Right ventricle myocardium inferior (tissue), 1 donor: ENCODE data around the gene PDE8A. TPM values are rescaled to one million over a fixed set of nuclear protein-coding genes. Genes with fewer than 3 reads are reported as not detected.

Source experiments
- ATAC-seq: fragments of 200-7000 bp; cut with Tn5 transposase; one replicate; pipeline ENCODE4 v1.9.1; 2020; ENCODE audit warnings: mild to moderate bottlenecking, moderate library complexity
- DNase-seq: peaks from one replicate; pipeline ENCODE4 v3.0.0; 2021; ENCODE audit errors: missing footprints
- intact Hi-C: fragments of 100-400 bp; cut with DNase I; formaldehyde crosslinking; loops from one replicate; pipeline ENCODE4 v1.11.0; 2022
- total RNA-seq: library from RNA; stranded (reverse); fragmentation: NEBNext Ultra II Directional; extraction: Animal tissue kit (Norgen Biotek cat#: 25700); gene quantifications from one replicate; pipeline ENCODE4 v1.2.1, GENCODE V29; 2021
- donor health status: DM: no; HTN: yes; CAD: no; lungs with severe emphysema.

PDE8A gene
- total RNA-seq, 1 donor from 2014 or later, result 12.2 TPM

DNA sequence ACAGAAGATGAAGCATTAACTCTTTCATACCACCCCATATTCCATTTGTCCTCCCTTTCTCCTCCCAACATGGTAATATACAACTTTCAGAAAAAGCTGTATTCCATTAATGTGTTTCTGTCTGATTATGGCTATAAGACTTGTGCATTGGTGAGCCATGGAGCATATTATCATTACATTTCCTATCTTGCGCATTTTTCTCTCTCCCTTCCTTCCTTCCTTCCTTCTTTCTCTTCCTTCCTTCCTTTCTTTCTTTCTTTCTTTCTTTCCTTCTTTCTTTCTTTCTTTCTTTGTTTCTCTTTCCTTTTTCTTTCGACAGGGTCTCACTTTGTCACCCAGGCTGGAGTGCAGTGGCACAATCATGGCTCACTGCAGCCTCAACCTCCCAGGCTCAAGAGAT lies 25.5 kb upstream of the PDE8A start:
- no peak for ATAC-seq
- intact Hi-C loops, result no loop called here

GRCh38 chr15:84960391-84961113 lies 21.1 kb upstream of the PDE8A start:
- ATAC-seq (no peak), DNase-seq (no peak)
- intact Hi-C loops, result no loop called here

More for the DNA sequence above, 25.5 kb upstream of the PDE8A start:
- no peak for DNase-seq

DNA sequence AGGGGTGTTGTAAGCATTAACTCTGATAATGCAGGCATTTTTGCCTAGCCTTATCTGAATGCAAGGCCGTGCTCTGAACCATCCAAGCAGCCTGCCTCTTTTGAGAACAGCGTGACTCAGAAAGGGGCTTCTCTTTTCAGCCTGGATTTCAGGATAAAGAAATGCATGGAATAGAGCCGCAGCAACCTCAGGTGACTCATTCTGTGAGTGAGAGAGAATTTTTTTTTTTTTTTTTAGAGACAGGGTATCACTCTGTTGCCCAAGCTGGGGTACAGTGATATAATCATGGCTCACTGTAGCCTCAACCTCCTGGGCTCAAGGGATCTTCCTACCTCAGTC lies 20.6 kb upstream of the PDE8A start:
- DNase-seq, result no peak
- ATAC-seq, result no peak
- intact Hi-C loops, result no loop called here

DNA sequence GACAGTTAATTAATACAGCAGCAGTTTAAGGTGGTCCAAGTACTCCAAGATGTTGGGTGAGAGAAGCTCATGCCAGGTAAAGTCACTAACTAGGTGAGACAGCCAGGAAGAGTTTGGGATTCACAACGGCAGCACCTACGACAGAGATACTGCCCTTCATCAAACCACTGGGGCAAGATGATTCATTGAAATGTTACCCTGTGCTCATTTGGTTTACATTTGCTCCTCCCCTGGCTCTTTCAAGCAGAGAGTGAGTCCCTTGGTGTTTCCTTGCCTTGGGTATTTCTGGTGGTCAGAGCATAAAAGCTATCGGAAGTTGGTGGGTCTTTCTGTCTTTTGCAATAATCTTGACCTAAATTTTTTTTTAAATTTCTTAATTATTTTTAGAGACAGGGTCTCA lies 19.9 kb upstream of the PDE8A start:
- ATAC-seq (no peak), DNase-seq (no peak)
- intact Hi-C loops, result no loop called here

DNA sequence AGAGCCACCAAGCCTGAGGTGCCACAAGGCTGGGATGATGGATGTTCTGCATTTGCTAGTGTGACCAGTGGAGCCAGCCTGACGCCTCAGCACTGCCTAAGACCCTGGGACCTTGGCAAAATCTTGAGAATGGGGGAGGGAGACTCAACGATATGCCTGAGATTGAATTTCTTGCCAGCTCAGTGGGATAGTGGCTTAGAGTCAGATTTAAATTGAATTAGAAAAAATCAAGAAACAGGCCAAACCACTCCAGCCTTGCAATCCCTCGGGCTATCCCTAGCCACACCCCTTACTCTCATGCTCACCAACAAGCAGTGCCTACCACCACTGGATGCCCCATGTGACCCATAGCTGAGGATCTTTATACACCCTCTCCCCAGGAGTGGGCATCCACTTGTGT lies 18.7 kb upstream of the PDE8A start:
- ATAC-seq (no peak), DNase-seq (no peak)
- intact Hi-C loops, result no loop called here

DNA sequence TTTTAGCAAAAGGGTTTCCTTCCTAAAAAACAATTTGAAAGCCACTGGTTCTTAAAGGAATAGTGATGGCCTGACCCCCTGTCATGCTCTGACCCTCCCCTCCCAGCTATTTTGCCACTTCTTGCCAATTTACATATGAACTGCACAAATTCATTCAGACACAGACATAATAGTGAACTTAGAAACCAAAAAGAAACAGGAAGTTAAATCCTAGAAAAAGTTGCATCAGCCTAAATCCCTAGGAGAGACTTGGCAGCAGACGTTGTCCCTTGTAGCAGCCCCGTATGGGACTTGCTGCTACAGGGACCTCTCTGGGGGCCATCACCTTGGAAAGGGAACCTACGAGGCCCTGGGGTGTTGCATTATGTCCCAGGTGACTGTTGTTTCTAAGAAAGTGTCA lies 14.3 kb upstream of the PDE8A start:
- no peak for DNase-seq
- intact Hi-C loops, result no loop called here
- ATAC-seq, result no peak

DNA sequence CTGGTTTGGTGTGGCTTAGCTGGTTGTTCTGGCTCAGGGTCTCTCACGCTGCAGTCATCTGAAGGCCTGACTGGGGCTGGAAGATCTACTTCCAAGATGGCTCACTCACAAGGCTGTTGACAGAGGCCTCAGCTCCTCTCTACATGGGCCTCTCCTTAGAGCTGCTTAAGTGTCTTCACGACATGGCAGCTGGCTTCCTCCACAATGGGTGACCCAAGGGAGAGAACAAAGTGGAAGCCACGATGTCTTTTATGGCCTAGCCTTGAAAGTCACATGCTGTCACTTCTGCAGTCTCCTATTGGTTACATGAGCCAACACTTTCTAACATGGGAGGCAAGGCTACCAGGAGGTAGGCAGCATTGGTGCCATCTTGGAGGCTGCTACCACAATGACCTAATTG lies 13.4 kb upstream of the PDE8A start:
- intact Hi-C loops, result no loop called here
- ATAC-seq (no peak), DNase-seq (no peak)

DNA sequence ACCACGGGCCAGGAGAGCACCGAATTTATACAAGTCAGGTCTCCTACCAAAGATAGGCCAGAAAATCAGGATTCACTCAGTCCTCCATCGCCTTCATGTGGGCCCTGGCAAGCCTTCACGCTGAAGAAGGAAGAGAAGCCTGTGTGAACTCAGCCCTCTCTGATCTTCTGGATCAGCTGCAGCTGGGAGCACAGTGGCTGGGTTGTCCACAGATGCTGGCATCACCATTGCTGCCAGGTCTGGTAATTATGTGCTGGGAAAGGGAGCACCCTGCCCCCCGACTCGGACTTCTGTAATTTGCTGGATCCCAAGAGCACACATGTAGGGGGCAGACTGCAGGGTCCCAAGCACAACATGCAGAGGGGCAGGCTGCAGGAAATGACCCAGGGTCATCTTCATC lies 12.4 kb upstream of the PDE8A start:
- ATAC-seq (no peak), DNase-seq (no peak)
- intact Hi-C loops, result no loop called here

GRCh38 chr15:84970843-84971242 lies 10.8 kb upstream of the PDE8A start:
- DNase-seq (no peak), ATAC-seq (no peak)
- intact Hi-C loops, result no loop called here

- ATAC-seq, result no peak
- no peak for DNase-seq
- intact Hi-C loops, result no loop called here
Measured at GRCh38 chr15:84973492-84974460, 7.9 kb upstream of the PDE8A start.

GRCh38 chr15:84975871-84976351 lies 5.7 kb upstream of the PDE8A start:
- intact Hi-C loops, result no loop called here
- no peak for ATAC-seq
- DNase-seq, result no peak

DNA sequence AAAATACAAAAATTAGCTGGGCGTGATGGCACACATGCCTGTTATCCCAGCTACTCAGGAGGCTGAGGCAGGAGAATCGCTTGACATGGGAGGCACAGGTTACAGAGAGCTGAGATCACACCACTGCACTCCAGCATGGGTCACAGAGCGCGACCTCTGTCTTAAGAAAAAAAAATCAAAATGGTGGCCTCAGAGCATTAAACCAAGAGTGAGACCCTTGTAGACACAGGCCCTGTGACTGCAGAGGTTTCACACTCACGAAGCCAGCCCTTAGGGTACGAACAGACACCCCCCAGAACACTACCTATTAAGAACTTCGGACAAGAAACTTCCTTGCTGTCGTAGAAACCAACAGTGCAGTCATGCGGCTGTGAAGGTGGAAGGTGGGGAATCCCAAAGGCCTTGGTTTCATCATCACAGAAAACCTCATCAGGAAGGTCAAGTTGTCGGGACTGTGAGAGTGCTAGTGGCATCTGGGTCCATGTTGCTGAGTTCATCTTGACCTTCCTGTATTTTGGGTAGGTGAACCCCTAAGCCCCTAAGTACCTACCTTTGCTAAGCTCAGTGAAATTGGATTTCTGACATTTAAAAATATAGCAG lies 4.8 kb upstream of the PDE8A start:
- DNase-seq (no peak), ATAC-seq (no peak)
- intact Hi-C loops, result no loop called here

GRCh38 chr15:84979651-84980050 lies 2.0 kb upstream of the PDE8A start:
- no peak for ATAC-seq
- DNase-seq, result peak; percentile 72
- intact Hi-C loops, result loop anchor here (2.0 to 5.0 kb wide), 2 partner anchors 53 to 65 kb away; no protein-coding TSS in a partner anchor

- intact Hi-C loops, result loop anchor here (2.0 to 5.0 kb wide), 2 partner anchors 52 to 64 kb away; no protein-coding TSS in a partner anchor
- peak; percentile 93 for DNase-seq
Measured at GRCh38 chr15:84980196-84981053, 1.2 kb upstream of the PDE8A start.

GRCh38 chr15:84981054-84981710 lies 474 bp upstream of the PDE8A start:
- ATAC-seq (peak; percentile 96), DNase-seq (peak; percentile 97)
- intact Hi-C loops, result loop anchor here (2.0 to 5.0 kb wide), 2 partner anchors 51 to 64 kb away; no protein-coding TSS in a partner anchor

More at GRCh38 chr15:84980196-84981053, 1.2 kb upstream of the PDE8A start:
- ATAC-seq, result peak; percentile 76

- intact Hi-C loops, result loop anchor here (2.0 to 5.0 kb wide), 2 partner anchors 20 to 50 kb away; no protein-coding TSS in a partner anchor
- peak; percentile 73 for DNase-seq
- no peak for ATAC-seq
Measured at GRCh38 chr15:84982301-84982920, 755 bp downstream of the PDE8A start.

- DNase-seq (no peak), ATAC-seq (no peak)
- intact Hi-C loops, result loop anchor here (2.0 to 5.0 kb wide), 2 partner anchors 20 to 49 kb away; no protein-coding TSS in a partner anchor
Measured at GRCh38 chr15:84983294-84983693, 1.6 kb downstream of the PDE8A start.
